Measurements from ENCODE around the gene LSM5.

The LSM5 gene

GRCh38 chr7:32536585-32536984 is 46.4 kb upstream of the LSM5 start:
- TF ChIP-seq CTCF (IDR thresholded peaks at IDR 0.05; ENCODE audit: low read length): no peak
- TF ChIP-seq EZH2 (IDR thresholded peaks at IDR 0.05; ENCODE audit: borderline replicate concordance, low read length): no peak
- Histone ChIP-seq H3K4me3 (ENCODE audit: low read depth, low read length, poor library complexity, severe bottlenecking) (no peak overlapping the region), H4K20me1 (ENCODE audit: insufficient read depth, low read length) (no peaks in the 10 kb centered on the region), H3K9ac (ENCODE audit: low read length) (no peak overlapping the region), H3K79me2 (ENCODE audit: insufficient read depth, low read length) (peaks cover 11% of the 10 kb centered on the region; the same call in 1 of the 2 replicates), H3K27me3 (ENCODE audit: insufficient read depth, low read length) (no peaks in the 10 kb centered on the region), H3K9me3 (ENCODE audit: low read length) (peaks cover 3% of the 10 kb centered on the region; the same call in 1 of the 2 replicates), H3K36me3 (ENCODE audit: insufficient read depth, low read length) (peaks cover 12% of the 10 kb centered on the region), H2AFZ (ENCODE audit: low read length) (no peak overlapping the region), H3K9me2 (ENCODE audit: low read depth, low read length) (no peaks in the 10 kb centered on the region), H3K4me2 (ENCODE audit: low read length) (no peak overlapping the region), H3F3A (ENCODE audit: insufficient read depth, low read length) (no peaks in the 10 kb centered on the region), H3K4me1 (ENCODE audit: insufficient read depth, low read length, severe bottlenecking) (no peaks in the 10 kb centered on the region), H3K27ac (ENCODE audit: low read depth, low read length, poor library complexity, severe bottlenecking) (no peak overlapping the region)

GRCh38 chr7:32536016-32536415 is 45.8 kb upstream of the LSM5 start:
- no peaks in the 10 kb centered on the region for H3K4me1 ChIP-seq (ENCODE audit: insufficient read depth, low read length, severe bottlenecking)
- H3K36me3 ChIP-seq (ENCODE audit: insufficient read depth, low read length): peaks cover 17% of the 10 kb centered on the region
- H3K4me3 ChIP-seq (ENCODE audit: low read depth, low read length, poor library complexity, severe bottlenecking): no peak overlapping the region
- no peak overlapping the region for H3K27ac ChIP-seq (ENCODE audit: low read depth, low read length, poor library complexity, severe bottlenecking)
- TF ChIP-seq CTCF (IDR thresholded peaks at IDR 0.05; ENCODE audit: low read length) (no peak), EZH2 (IDR thresholded peaks at IDR 0.05; ENCODE audit: borderline replicate concordance, low read length) (no peak)
- H3K27me3 ChIP-seq (ENCODE audit: insufficient read depth, low read length): no peaks in the 10 kb centered on the region
- H4K20me1 ChIP-seq (ENCODE audit: insufficient read depth, low read length): no peaks in the 10 kb centered on the region
- H3K9ac ChIP-seq (ENCODE audit: low read length): no peak overlapping the region
- no peak overlapping the region for H3K4me2 ChIP-seq (ENCODE audit: low read length)
- peaks cover 11% of the 10 kb centered on the region; the same call in 1 of the 2 replicates for H3K79me2 ChIP-seq (ENCODE audit: insufficient read depth, low read length)
- no peaks in the 10 kb centered on the region for H3K9me2 ChIP-seq (ENCODE audit: low read depth, low read length)
- no peaks in the 10 kb centered on the region for H3F3A ChIP-seq (ENCODE audit: insufficient read depth, low read length)
- no peak overlapping the region for H2AFZ ChIP-seq (ENCODE audit: low read length)
- peaks cover 6% of the 10 kb centered on the region; the same call in 1 of the 2 replicates for H3K9me3 ChIP-seq (ENCODE audit: low read length)

- Histone ChIP-seq H3K27ac (ENCODE audit: low read depth, low read length, poor library complexity, severe bottlenecking) (no peak overlapping the region), H3K9me2 (ENCODE audit: low read depth, low read length) (no peaks in the 10 kb centered on the region), H3K4me1 (ENCODE audit: insufficient read depth, low read length, severe bottlenecking) (no peaks in the 10 kb centered on the region), H3K36me3 (ENCODE audit: insufficient read depth, low read length) (peaks cover 18% of the 10 kb centered on the region), H4K20me1 (ENCODE audit: insufficient read depth, low read length) (no peaks in the 10 kb centered on the region), H3K79me2 (ENCODE audit: insufficient read depth, low read length) (peaks cover 7% of the 10 kb centered on the region; the same call in 1 of the 2 replicates), H3K27me3 (ENCODE audit: insufficient read depth, low read length) (no peaks in the 10 kb centered on the region), H3K9ac (ENCODE audit: low read length) (no peak overlapping the region), H3K9me3 (ENCODE audit: low read length) (peaks cover 6% of the 10 kb centered on the region; the same call in 1 of the 2 replicates), H3K4me2 (ENCODE audit: low read length) (no peak overlapping the region), H3F3A (ENCODE audit: insufficient read depth, low read length) (no peaks in the 10 kb centered on the region), H2AFZ (ENCODE audit: low read length) (no peak overlapping the region), H3K4me3 (ENCODE audit: low read depth, low read length, poor library complexity, severe bottlenecking) (no peak overlapping the region)
- TF ChIP-seq CTCF (IDR thresholded peaks at IDR 0.05; ENCODE audit: low read length): no peak
- no peak for TF ChIP-seq EZH2 (IDR thresholded peaks at IDR 0.05; ENCODE audit: borderline replicate concordance, low read length)
Measured at GRCh38 chr7:32535162-32535702, 45.1 kb upstream of the LSM5 start.

Data from OCI-LY1 (cell line).